H1 (cell line): Measurements from ENCODE around the gene C17orf114.

Source experiments
- CTCF ChIP-seq, 3 experiments: IDR thresholded peaks; 1 replicate in 2 of 3; 2 replicates in 1 of 3; pipeline versions ENCODE4 v1.5.1 to v1.6.1; 2011; ENCODE audit warnings: low read length in 3 of 3, mild to moderate bottlenecking in 3 of 3, inconsistent platforms in 2 of 3, low read depth in 1 of 3, moderate library complexity in 1 of 3; ENCODE audit not compliant: insufficient read depth in 1 of 3; ENCODE audit errors: control extremely low read depth in 1 of 3
- SP4 ChIP-seq: IDR thresholded peaks from 2 replicates; pipeline ENCODE4 v1.6.1; 2012; ENCODE audit warnings: low read length, inconsistent platforms
- TAF1 ChIP-seq: IDR thresholded peaks from 2 replicates; pipeline ENCODE4 v1.6.1; 2011; ENCODE audit warnings: mild to moderate bottlenecking, low read depth, low read length

DNA sequence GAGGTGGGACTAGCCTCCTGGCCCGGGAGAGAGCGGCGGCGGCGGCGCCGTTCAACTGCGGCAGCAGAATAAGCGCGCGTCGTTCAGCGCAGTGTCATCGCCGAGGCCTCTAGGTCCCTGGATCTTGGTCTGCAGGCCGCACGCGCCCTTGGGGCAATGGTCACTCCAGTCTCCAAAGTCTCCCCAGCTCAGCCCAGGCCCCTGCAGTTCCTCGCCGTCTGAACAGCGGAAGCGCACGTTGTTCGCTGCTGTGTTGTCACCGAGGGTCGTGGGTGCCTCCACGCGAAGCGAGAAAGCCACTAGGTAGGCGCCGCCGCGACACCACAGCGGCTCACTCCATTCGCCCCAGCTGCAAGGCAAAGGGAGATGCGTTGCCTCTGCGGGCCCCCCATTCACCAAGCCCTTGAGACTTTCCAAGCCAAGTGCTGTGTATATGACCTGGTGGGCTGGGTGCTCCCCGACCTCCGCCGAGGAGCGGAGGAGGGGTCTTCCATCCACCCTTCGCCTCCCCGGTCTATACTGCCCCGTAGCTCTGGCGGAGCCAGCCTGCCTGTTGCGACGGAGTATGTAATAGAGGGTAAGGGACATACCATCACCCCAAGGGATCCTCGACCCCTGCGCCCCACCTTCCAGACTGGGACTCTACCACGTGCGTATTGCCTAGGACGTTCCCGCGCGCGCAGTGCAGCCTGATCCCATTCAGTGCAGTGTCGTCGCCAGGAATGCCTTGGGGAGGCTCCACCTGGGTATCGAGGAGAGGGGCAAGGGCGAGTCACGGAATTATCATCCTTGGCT, 16.6 kb downstream of the C17orf114 start:
- TF ChIP-seq CTCF (IDR thresholded peaks at IDR 0.05; ENCODE audit: control extremely low read depth in 1 of 3, insufficient read depth in 1 of 3, low read depth in 1 of 3, low read length in 3 of 3) (no peak), TAF1 (no peak), SP4 (no peak)
